ENCODE data around the gene PEX26.
"Not testable (repeated sequence)": the region's sequence is repeated elsewhere in the genome, so short reads cannot be mapped to it uniquely, and the experiment has no call there.

DNA sequence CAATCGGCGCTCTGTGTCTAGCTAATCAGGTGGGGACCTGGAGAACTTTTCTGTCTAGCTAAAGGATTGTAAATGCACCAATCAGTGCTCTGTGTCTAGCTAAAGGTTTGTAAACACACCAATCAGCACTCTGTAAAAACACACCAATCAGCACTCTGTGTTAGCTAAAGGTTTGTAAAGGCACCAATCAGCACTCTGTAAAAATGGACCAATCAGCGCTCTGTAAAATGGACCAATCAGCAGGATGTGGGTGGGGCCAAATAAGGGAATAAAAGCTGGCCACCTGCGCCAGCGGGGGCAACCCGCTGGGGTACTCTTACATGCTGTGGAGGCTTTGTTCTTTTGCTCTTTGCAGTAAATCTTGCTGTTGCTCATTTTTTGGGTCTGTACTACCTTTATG is 63.2 kb downstream of the PEX26 start:
- not testable (repeated sequence) for TF ChIP-seq CTCF (IDR thresholded peaks at IDR 0.05); REST (IDR thresholded peaks at IDR 0.05; ENCODE audit: insufficient read depth in 1 of 2, low read depth in 2 of 2, low read length in 1 of 2); SIN3A (IDR thresholded peaks at IDR 0.05; ENCODE audit: borderline replicate concordance, insufficient read depth, low read depth, low read length); POLR2AphosphoS5 (IDR thresholded peaks at IDR 0.05; ENCODE audit: low read depth, low read length); TCF7L2 (IDR thresholded peaks at IDR 0.05; ENCODE audit: low read depth, low read length)
